Liver (tissue), 9 donors: ENCODE data around the gene CCSAP. TPM values are rescaled to one million over a fixed set of nuclear protein-coding genes. Genes with fewer than 3 reads are reported as not detected.

Source experiments
- DNase-seq: peaks from one replicate; pipeline ENCODE4 v3.0.0-alpha.2; 2017; ENCODE audit warnings: low spot score
- H3K27ac ChIP-seq, 2 donors: one replicate each; pipeline ENCODE4 v1.7.0; 2013; ENCODE audit warnings: inconsistent platforms in 2 of 2, low read length in 2 of 2, control low read depth in 1 of 2, low read depth in 1 of 2, mild to moderate bottlenecking in 1 of 2
- H3K27me3 ChIP-seq, 4 donors: one replicate each; pipeline versions ENCODE4 v1.6.1 to v1.7.0; 2013; ENCODE audit warnings: low read length in 3 of 4, inconsistent platforms in 1 of 4, mild to moderate bottlenecking in 1 of 4, moderate library complexity in 1 of 4; ENCODE audit not compliant: control insufficient read depth in 4 of 4, insufficient read depth in 4 of 4
- H3K36me3 ChIP-seq, 4 donors: one replicate each; pipeline versions ENCODE4 v1.6.1 to v1.7.0; 2013; ENCODE audit warnings: low read length in 3 of 4, mild to moderate bottlenecking in 3 of 4, low read depth in 1 of 4, moderate library complexity in 1 of 4; ENCODE audit not compliant: control insufficient read depth in 4 of 4, insufficient read depth in 3 of 4
- H3K4me1 ChIP-seq, 4 donors: one replicate each; pipeline versions ENCODE4 v1.6.1 to v1.7.0; 2013; ENCODE audit warnings: low read length in 3 of 4, mild to moderate bottlenecking in 3 of 4, moderate library complexity in 1 of 4; ENCODE audit not compliant: control insufficient read depth in 4 of 4, insufficient read depth in 4 of 4
- H3K4me3 ChIP-seq, 3 donors: one replicate each; pipeline versions ENCODE4 v1.6.1 to v1.7.0; 2013; ENCODE audit warnings: low read length in 3 of 3, control low read depth in 1 of 3, low read depth in 1 of 3, mild to moderate bottlenecking in 1 of 3
- H3K9ac ChIP-seq, 2 donors: one replicate each; pipeline ENCODE4 v1.7.0; 2013; ENCODE audit warnings: low read length in 2 of 2, mild to moderate bottlenecking in 2 of 2, moderate library complexity in 2 of 2, control low read depth in 1 of 2, low read depth in 1 of 2
- H3K9me3 ChIP-seq, 4 donors: one replicate each; pipeline versions ENCODE4 v1.6.1 to v1.7.0; 2013; ENCODE audit warnings: low read length in 3 of 4; ENCODE audit not compliant: control insufficient read depth in 4 of 4
- EGR1 ChIP-seq, 2 donors: IDR thresholded peaks; 2 replicates each; pipeline ENCODE4 v1.6.1; 2016 to 2018; ENCODE audit warnings: antibody characterized with exemption in 2 of 2, low read depth in 2 of 2
- FOXA1 ChIP-seq: IDR thresholded peaks from 2 replicates; pipeline ENCODE4 v1.6.1; 2016; ENCODE audit warnings: antibody characterized with exemption
- FOXA2 ChIP-seq: IDR thresholded peaks from 2 replicates; pipeline ENCODE4 v1.6.1; 2016; ENCODE audit warnings: antibody characterized with exemption
- GABPA ChIP-seq, 2 donors: IDR thresholded peaks in 1 of 2; conservative IDR thresholded peaks in 1 of 2; 2 replicates each; pipeline ENCODE4 v1.6.1; 2016; ENCODE audit warnings: antibody characterized with exemption in 2 of 2, mild to moderate bottlenecking in 1 of 2, moderate library complexity in 1 of 2
- HNF4A ChIP-seq, 2 donors: conservative IDR thresholded peaks; 2 replicates each; pipeline ENCODE4 v1.6.1; 2016; ENCODE audit warnings: antibody characterized with exemption in 2 of 2, mild to moderate bottlenecking in 2 of 2
- HNF4G ChIP-seq: IDR thresholded peaks from 2 replicates; pipeline ENCODE4 v1.6.1; 2016; ENCODE audit warnings: antibody characterized with exemption
- JUND ChIP-seq, 2 donors: IDR thresholded peaks; 2 replicates each; pipeline ENCODE4 v1.6.1; 2016; ENCODE audit warnings: antibody characterized with exemption in 2 of 2
- NR2F2 ChIP-seq: IDR thresholded peaks from 2 replicates; pipeline ENCODE4 v1.6.1; 2016; ENCODE audit warnings: antibody characterized with exemption
- RAD21 ChIP-seq, 2 donors: IDR thresholded peaks; 2 replicates each; pipeline ENCODE4 v1.6.1; 2016; ENCODE audit warnings: antibody characterized with exemption in 2 of 2, mild to moderate bottlenecking in 2 of 2
- RXRA ChIP-seq, 2 donors: IDR thresholded peaks; 2 replicates each; pipeline ENCODE4 v1.6.1; 2017 to 2018; ENCODE audit warnings: antibody characterized with exemption in 2 of 2, mild to moderate bottlenecking in 1 of 2
- SP1 ChIP-seq: IDR thresholded peaks from 2 replicates; pipeline ENCODE4 v1.6.1; 2018; ENCODE audit warnings: antibody characterized with exemption, mild to moderate bottlenecking
- TAF1 ChIP-seq: conservative IDR thresholded peaks from 2 replicates; pipeline ENCODE4 v1.6.1; 2016; ENCODE audit warnings: antibody characterized with exemption, mild to moderate bottlenecking
- YY1 ChIP-seq: IDR thresholded peaks from 2 replicates; pipeline ENCODE4 v1.6.1; 2016; ENCODE audit warnings: antibody characterized with exemption, mild to moderate bottlenecking
- WGBS: extraction: QIAGEN DNeasy Blood & Tissue Kit; methylation state at CpG from one replicate; pipeline ENCODE4 v1.1.7; 2013; 5-methylcytosine and 5-hydroxymethylcytosine counted together
- polyA plus RNA-seq, 2 donors: library from polyadenylated mRNA; stranded (reverse) in 1 of 2; unstranded in 1 of 2; fragments of 200-250 nt in 1 of 2; fragments of >200 nt in 1 of 2; fragmentation: Nextera tagmentation in 1 of 2; extraction: Ambion mirVana in 1 of 2; gene quantifications; one replicate each; pipeline versions ENCODE4 v1.2.1 to v1.2.3, GENCODE V29; 2013 to 2015
- total RNA-seq, 2 donors: library from RNA; depleted of rRNA; stranded (reverse); fragments of >200 nt; gene quantifications; one replicate each; pipeline ENCODE4 v1.2.3, GENCODE V29; 2014
- TF ChIP-seq, protein P1 (sequence below): IDR thresholded peaks from 2 replicates; pipeline ENCODE4 v1.6.1; 2016; ENCODE audit warnings: antibody characterized with exemption
- TF ChIP-seq, protein P2 (sequence below): IDR thresholded peaks from 2 replicates; pipeline ENCODE4 v1.6.1; 2016; ENCODE audit warnings: antibody characterized with exemption, mild to moderate bottlenecking
- TF ChIP-seq, protein P3 (sequence below): IDR thresholded peaks from 2 replicates; pipeline ENCODE4 v1.6.1; 2016; ENCODE audit warnings: antibody characterized with exemption
- TF ChIP-seq, protein P4 (sequence below): fragments of 150-350 bp; IDR thresholded peaks from 2 replicates; pipeline ENCODE4 v1.5.1; 2017; ENCODE audit warnings: improper control_type of control experiment, low read depth, low read length; ENCODE audit not compliant: missing input control
- TF ChIP-seq, protein P5 (sequence below): IDR thresholded peaks from 2 replicates; pipeline ENCODE4 v1.6.1; 2016; ENCODE audit warnings: antibody characterized with exemption
- donor health status: healthy.
- donor health status: healthy.
- donor health status: healthy.
- donor health status: healthy.
- donor health status: healthy.

The CCSAP gene
- total and polyA plus RNA-seq, 4 donors: 0.77 to 4.6 (median 1.7) TPM

DNA sequence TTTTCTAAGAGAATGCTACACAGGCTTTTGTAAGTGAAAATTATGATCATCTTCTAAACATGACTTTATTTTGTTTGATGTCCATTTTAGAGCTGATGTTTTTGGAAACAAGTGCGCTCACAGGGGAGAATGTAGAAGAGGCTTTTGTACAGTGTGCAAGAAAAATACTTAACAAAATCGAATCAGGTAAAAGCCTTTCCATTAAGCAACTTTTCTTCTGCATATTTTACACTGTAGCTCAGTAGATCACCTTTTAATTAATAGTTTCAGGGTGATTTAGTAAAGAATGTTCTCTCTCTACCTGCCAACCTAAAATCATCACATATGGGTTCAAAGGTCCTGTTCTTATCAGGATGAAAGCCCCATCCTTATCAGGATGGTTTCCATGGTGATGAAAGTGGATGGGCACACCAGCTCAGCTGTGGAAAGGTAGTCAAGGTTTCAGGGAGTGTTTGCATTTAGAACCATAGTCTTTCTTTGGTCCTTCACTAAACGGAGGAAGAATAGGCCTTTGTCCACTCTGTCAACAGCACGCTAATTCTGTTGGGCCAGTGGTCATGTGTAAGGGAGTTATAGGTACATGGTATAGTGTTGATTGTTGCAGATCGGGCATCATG, 43.9 kb downstream of the CCSAP start:
- H3K4me3 ChIP-seq: no peak overlapping the region
- H3K36me3 ChIP-seq: peaks cover 7 to 31% (median 26%) of the 10 kb centered on the region in 4 donors
- no peak for DNase-seq
- no peaks in the 10 kb centered on the region for H3K9me3 ChIP-seq
- 55% methylated on average over 5 of the region's 5 CpGs for WGBS
- H3K27me3 ChIP-seq: no peaks in the 10 kb centered on the region
- H3K9ac ChIP-seq: no peak overlapping the region
- peaks cover 0 to 22% (median 18%) of the 10 kb centered on the region in 4 donors for H3K4me1 ChIP-seq
- TF ChIP-seq NR2F2: no peak
- TF ChIP-seq HNF4A (conservative IDR thresholded peaks at IDR 0.05): peak; percentile 87 to 91
- TF ChIP-seq GABPA (IDR thresholded peaks at IDR 0.05 in 1 of 2, conservative IDR thresholded peaks at IDR 0.05 in 1 of 2): no peak
- no peak for TF ChIP-seq TAF1
- TF ChIP-seq EGR1 (IDR thresholded peaks at IDR 0.05; ENCODE audit: low read depth in 2 of 2): no peak
- no peak for TF ChIP-seq FOXA1
- TF ChIP-seq FOXA2: peak; percentile 34
- peak; percentile 66 for TF ChIP-seq HNF4G
- TF ChIP-seq, protein P1, sequence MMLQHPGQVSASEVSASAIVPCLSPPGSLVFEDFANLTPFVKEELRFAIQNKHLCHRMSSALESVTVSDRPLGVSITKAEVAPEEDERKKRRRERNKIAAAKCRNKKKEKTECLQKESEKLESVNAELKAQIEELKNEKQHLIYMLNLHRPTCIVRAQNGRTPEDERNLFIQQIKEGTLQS: no peak
- TF ChIP-seq, protein P2, sequence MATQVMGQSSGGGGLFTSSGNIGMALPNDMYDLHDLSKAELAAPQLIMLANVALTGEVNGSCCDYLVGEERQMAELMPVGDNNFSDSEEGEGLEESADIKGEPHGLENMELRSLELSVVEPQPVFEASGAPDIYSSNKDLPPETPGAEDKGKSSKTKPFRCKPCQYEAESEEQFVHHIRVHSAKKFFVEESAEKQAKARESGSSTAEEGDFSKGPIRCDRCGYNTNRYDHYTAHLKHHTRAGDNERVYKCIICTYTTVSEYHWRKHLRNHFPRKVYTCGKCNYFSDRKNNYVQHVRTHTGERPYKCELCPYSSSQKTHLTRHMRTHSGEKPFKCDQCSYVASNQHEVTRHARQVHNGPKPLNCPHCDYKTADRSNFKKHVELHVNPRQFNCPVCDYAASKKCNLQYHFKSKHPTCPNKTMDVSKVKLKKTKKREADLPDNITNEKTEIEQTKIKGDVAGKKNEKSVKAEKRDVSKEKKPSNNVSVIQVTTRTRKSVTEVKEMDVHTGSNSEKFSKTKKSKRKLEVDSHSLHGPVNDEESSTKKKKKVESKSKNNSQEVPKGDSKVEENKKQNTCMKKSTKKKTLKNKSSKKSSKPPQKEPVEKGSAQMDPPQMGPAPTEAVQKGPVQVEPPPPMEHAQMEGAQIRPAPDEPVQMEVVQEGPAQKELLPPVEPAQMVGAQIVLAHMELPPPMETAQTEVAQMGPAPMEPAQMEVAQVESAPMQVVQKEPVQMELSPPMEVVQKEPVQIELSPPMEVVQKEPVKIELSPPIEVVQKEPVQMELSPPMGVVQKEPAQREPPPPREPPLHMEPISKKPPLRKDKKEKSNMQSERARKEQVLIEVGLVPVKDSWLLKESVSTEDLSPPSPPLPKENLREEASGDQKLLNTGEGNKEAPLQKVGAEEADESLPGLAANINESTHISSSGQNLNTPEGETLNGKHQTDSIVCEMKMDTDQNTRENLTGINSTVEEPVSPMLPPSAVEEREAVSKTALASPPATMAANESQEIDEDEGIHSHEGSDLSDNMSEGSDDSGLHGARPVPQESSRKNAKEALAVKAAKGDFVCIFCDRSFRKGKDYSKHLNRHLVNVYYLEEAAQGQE: no peak
- TF ChIP-seq, protein P3, sequence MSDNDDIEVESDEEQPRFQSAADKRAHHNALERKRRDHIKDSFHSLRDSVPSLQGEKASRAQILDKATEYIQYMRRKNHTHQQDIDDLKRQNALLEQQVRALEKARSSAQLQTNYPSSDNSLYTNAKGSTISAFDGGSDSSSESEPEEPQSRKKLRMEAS: no peak
- TF ChIP-seq JUND (IDR thresholded peaks at IDR 0.05): peak in 1 of 2 donors; percentile 33
- TF ChIP-seq RXRA (IDR thresholded peaks at IDR 0.05): peak in 1 of 2 donors; percentile 53
- TF ChIP-seq, protein P4, sequence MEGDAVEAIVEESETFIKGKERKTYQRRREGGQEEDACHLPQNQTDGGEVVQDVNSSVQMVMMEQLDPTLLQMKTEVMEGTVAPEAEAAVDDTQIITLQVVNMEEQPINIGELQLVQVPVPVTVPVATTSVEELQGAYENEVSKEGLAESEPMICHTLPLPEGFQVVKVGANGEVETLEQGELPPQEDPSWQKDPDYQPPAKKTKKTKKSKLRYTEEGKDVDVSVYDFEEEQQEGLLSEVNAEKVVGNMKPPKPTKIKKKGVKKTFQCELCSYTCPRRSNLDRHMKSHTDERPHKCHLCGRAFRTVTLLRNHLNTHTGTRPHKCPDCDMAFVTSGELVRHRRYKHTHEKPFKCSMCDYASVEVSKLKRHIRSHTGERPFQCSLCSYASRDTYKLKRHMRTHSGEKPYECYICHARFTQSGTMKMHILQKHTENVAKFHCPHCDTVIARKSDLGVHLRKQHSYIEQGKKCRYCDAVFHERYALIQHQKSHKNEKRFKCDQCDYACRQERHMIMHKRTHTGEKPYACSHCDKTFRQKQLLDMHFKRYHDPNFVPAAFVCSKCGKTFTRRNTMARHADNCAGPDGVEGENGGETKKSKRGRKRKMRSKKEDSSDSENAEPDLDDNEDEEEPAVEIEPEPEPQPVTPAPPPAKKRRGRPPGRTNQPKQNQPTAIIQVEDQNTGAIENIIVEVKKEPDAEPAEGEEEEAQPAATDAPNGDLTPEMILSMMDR: no peak
- TF ChIP-seq, protein P5, sequence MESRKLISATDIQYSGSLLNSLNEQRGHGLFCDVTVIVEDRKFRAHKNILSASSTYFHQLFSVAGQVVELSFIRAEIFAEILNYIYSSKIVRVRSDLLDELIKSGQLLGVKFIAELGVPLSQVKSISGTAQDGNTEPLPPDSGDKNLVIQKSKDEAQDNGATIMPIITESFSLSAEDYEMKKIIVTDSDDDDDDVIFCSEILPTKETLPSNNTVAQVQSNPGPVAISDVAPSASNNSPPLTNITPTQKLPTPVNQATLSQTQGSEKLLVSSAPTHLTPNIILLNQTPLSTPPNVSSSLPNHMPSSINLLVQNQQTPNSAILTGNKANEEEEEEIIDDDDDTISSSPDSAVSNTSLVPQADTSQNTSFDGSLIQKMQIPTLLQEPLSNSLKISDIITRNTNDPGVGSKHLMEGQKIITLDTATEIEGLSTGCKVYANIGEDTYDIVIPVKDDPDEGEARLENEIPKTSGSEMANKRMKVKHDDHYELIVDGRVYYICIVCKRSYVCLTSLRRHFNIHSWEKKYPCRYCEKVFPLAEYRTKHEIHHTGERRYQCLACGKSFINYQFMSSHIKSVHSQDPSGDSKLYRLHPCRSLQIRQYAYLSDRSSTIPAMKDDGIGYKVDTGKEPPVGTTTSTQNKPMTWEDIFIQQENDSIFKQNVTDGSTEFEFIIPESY: no peak
- TF ChIP-seq YY1: no peak
- peak; percentile 67 for TF ChIP-seq SP1
- TF ChIP-seq RAD21 (IDR thresholded peaks at IDR 0.05): peak in 1 of 2 donors; percentile 28
- no peak overlapping the region for H3K27ac ChIP-seq
